Measurements from ENCODE around the gene ACOXL. TPM values are rescaled to one million over a fixed set of nuclear protein-coding genes. Genes with fewer than 3 reads are reported as not detected.

ACOXL gene
- total RNA-seq, 2 donors from 2014 or later, result 0.52 TPM; not detected in 1

DNA sequence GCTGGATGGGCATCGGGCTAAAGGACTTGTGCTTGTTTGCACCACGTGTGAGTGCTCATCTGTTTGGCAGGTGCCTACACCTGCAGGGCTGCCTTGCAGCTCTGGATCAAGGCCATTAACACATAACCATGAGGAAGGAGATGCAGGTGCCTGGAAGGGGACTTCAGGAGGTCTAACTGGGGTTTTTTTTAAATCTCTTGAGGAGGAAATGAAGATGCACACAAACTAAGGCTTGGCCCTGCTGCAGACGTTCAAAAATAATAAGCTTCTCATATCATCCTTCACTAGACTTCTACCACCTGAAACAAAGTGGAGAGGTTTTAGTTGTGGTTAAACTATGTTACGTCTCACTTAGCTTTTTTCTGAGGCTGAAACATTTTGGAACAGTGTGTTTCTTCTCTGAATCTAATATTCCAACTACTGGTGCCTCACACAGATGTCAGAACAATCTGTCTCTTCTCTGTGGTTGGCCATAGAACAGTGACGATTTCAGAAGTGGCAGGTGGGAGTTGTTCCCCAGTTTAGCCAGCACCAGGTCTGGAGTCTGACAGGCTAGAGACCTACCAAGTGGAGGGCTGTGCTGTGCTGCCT is 424.8 kb downstream of the ACOXL start:
- H3K27ac ChIP-seq, result no peak overlapping the region
- no peaks in the 10 kb centered on the region for H3K27me3 ChIP-seq
- no peaks in the 10 kb centered on the region for H3K9me3 ChIP-seq
- no peak for DNase-seq
- H3K36me3 ChIP-seq (replicated peaks in 1 of 2; ENCODE audit: insufficient read depth in 1 of 2, low read depth in 2 of 2), result no peaks in the 10 kb centered on the region
- intact Hi-C loops (cut with DNase I), result no loop called here
- peaks cover 26% of the 10 kb centered on the region for H3K4me1 ChIP-seq
- ATAC-seq, result no peak
- TF ChIP-seq POLR2A (IDR thresholded peaks at IDR 0.05), result no peak
- no peak for TF ChIP-seq CTCF (IDR thresholded peaks at IDR 0.05)
- no peak overlapping the region for H3K4me3 ChIP-seq
- WGBS, 2 donors, result 62 to 68% methylated on average over 5 of the region's 5 CpGs

- H3K27me3 ChIP-seq, result no peaks in the 10 kb centered on the region
- DNase-seq (no peak), ATAC-seq (no peak)
- H3K36me3 ChIP-seq (replicated peaks in 1 of 2; ENCODE audit: insufficient read depth in 1 of 2, low read depth in 2 of 2), result no peaks in the 10 kb centered on the region
- WGBS, 2 donors, result 92 to 100% methylated on average over 2 of the region's 2 CpGs
- peaks cover 33% of the 10 kb centered on the region for H3K4me1 ChIP-seq
- no peaks in the 10 kb centered on the region for H3K9me3 ChIP-seq
- intact Hi-C loops (cut with DNase I), result no loop called here
- no peak for TF ChIP-seq POLR2A (IDR thresholded peaks at IDR 0.05)
- TF ChIP-seq CTCF (IDR thresholded peaks at IDR 0.05), result no peak
- no peak overlapping the region for H3K27ac ChIP-seq
- no peak overlapping the region for H3K4me3 ChIP-seq
Observed at GRCh38 chr2:111157798-111158197, 425.4 kb downstream of the ACOXL start.

DNA sequence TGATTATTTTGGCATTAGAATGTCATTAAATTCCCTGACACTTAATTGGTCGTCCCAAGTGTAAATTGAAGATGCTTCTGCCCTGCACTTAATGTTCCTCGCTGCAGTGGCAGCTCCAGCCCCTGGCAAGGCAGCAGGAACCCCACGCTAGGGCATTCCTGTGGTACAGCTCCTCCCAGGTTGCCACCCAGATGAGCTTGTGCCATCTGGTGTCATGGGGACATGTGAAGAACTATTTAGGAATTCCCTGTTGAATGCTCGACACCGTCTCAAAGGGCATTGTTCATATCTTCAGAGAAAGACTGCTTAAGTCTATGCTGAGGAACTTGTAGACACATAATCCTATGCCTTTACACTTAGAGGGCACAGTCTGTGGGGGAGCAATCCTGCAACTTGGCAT is 427.3 kb downstream of the ACOXL start:
- 84 to 91% methylated on average over 5 of the region's 5 CpGs for WGBS, 2 donors
- Histone ChIP-seq H3K4me3 (no peak overlapping the region), H3K27ac (no peak overlapping the region), H3K9me3 (no peaks in the 10 kb centered on the region), H3K27me3 (no peaks in the 10 kb centered on the region), H3K36me3 (replicated peaks in 1 of 2; ENCODE audit: insufficient read depth in 1 of 2, low read depth in 2 of 2) (no peaks in the 10 kb centered on the region), H3K4me1 (peaks cover 41% of the 10 kb centered on the region)
- ATAC-seq, result no peak
- DNase-seq, result no peak
- intact Hi-C loops (cut with DNase I), result no loop called here
- TF ChIP-seq CTCF (IDR thresholded peaks at IDR 0.05), result no peak

DNA sequence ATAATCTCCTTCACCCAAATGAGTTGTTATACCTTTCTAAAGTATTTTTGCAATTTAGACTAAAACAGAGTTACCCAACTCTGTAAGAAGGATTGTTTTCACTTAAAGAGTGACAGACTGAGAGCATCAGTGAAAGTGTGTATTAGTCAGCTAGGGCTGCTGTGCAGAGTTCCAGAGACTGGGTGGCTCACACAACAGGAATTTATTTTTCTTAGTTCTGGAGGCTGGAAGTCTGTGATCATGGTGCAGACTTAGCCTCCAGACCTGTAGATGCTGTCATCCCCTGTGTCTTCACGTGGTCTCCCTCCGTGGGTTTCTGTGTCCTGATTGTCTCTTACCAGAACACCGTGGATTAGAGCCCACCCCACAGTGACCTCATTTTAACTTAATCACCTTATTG is 428.4 kb downstream of the ACOXL start:
- Histone ChIP-seq H3K4me1 (peaks cover 30% of the 10 kb centered on the region), H3K36me3 (replicated peaks in 1 of 2; ENCODE audit: insufficient read depth in 1 of 2, low read depth in 2 of 2) (peaks cover 0 to 3% of the 10 kb centered on the region in 2 donors), H3K27me3 (no peaks in the 10 kb centered on the region), H3K9me3 (no peaks in the 10 kb centered on the region), H3K27ac (no peak overlapping the region), H3K4me3 (no peak overlapping the region)
- WGBS, 2 donors, result 88 to 98% methylated on average over 3 of the region's 3 CpGs
- intact Hi-C loops (cut with DNase I), result no loop called here
- no peak for TF ChIP-seq POLR2A (IDR thresholded peaks at IDR 0.05)
- no peak for ATAC-seq
- DNase-seq, result no peak

DNA sequence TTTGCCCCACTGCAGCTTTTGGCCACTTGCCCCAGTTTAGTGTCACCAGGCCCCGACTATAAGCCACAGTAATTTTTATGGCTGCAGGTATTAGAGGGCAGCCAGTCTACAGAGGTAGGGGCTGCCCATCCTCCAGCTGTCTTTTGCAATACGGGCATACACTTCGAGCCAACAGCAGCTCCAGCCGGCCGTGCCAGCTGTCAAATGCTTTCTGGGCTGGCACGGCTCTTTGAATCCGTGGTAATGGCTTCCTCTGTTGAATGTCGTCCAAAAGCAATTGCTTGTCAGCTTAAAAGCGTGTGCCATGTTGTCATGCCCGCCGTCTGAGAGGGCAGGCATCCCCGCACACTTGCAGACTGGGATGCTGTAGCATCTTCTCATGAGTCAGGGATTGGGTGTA is 429.6 kb downstream of the ACOXL start:
- H3K9me3 ChIP-seq, result no peaks in the 10 kb centered on the region
- peaks cover 0 to 7% of the 10 kb centered on the region in 2 donors for H3K36me3 ChIP-seq (replicated peaks in 1 of 2; ENCODE audit: insufficient read depth in 1 of 2, low read depth in 2 of 2)
- TF ChIP-seq POLR2A (IDR thresholded peaks at IDR 0.05), result no peak
- peak; percentile 85 for ATAC-seq
- 6 to 21% methylated on average over 6 to 12 of the region's 12 CpGs for WGBS, 2 donors
- H3K4me3 ChIP-seq, result no peak overlapping the region
- H3K4me1 ChIP-seq, result peaks cover 27% of the 10 kb centered on the region
- H3K27ac ChIP-seq, result peak overlapping the region in 2 of 4 donors; percentile 11 to 53
- no peaks in the 10 kb centered on the region for H3K27me3 ChIP-seq
- peak; percentile 72 to 89 (median 84) for DNase-seq
- intact Hi-C loops (cut with DNase I), result no loop called here

GRCh38 chr2:111162718-111163331 is 430.5 kb downstream of the ACOXL start:
- Histone ChIP-seq H3K27ac (peak overlapping the region in 2 of 4 donors; percentile 11 to 53), H3K4me1 (peaks cover 28% of the 10 kb centered on the region)
- peak in 2 of 4 donors; percentile 31 to 59 for DNase-seq

More at GRCh38 chr2:111162718-111163331, 430.5 kb downstream of the ACOXL start:
- TF ChIP-seq CTCF (IDR thresholded peaks at IDR 0.05), result no peak
- no peak for TF ChIP-seq POLR2A (IDR thresholded peaks at IDR 0.05)
- peak; percentile 49 for ATAC-seq
- intact Hi-C loops (cut with DNase I), result no loop called here
- no peaks in the 10 kb centered on the region for H3K27me3 ChIP-seq
- H3K4me3 ChIP-seq, result no peak overlapping the region
- H3K9me3 ChIP-seq, result no peaks in the 10 kb centered on the region
- 10 to 29% methylated on average over 10 to 12 of the region's 12 CpGs for WGBS, 2 donors
- peaks cover 0 to 7% of the 10 kb centered on the region in 2 donors for H3K36me3 ChIP-seq (replicated peaks in 1 of 2; ENCODE audit: insufficient read depth in 1 of 2, low read depth in 2 of 2)

Data from body of pancreas (tissue), 4 donors.